ENCODE measurements around the gene ZNF579. TPM values are rescaled to one million over a fixed set of nuclear protein-coding genes. Genes with fewer than 3 reads are reported as not detected.
A peak's percentile ranks its signal among the peaks of the same experiment; 100 is the strongest.

ZNF579 gene
- total and polyA plus RNA-seq, 2 of the 8 experiments (the other 6 are each of a cell fraction or from before 2014, with no cell fraction given): 10.0 to 18.9 TPM

- no peak for TF ChIP-seq CHD7 (IDR thresholded peaks at IDR 0.05; ENCODE audit: insufficient replicate concordance, low read length)
- no peak for TF ChIP-seq CREB1 (IDR thresholded peaks at IDR 0.05)
- TF ChIP-seq TAF1 (IDR thresholded peaks at IDR 0.05; ENCODE audit: low read depth, low read length): peak; percentile 97
- TF ChIP-seq CBX8 (IDR thresholded peaks at IDR 0.05; ENCODE audit: borderline replicate concordance, low read depth, low read length): no peak
- no peak for TF ChIP-seq GABPA (IDR thresholded peaks at IDR 0.05; ENCODE audit: borderline replicate concordance, insufficient read depth, low read length)
- TF ChIP-seq SAP30 (IDR thresholded peaks at IDR 0.05; ENCODE audit: insufficient read depth, insufficient replicate concordance, low read length): no peak
- TF ChIP-seq POU5F1 (IDR thresholded peaks at IDR 0.05; ENCODE audit: low read depth, low read length): no peak
- TF ChIP-seq JUND (IDR thresholded peaks at IDR 0.05; ENCODE audit: low read length): no peak
- peak; percentile 94 for TF ChIP-seq PHF8 (conservative IDR thresholded peaks at IDR 0.05; ENCODE audit: low read depth, low read length)
Observed at GRCh38 chr19:55624109-55625003, 43.7 kb upstream of the ZNF579 start, which contains the start of gene ZNF784 (continued).

Measured in H1 (cell line).